Islet precursor cell (in vitro differentiated cells): ENCODE measurements around the gene CLCA2.

ENCODE experiments used
- DNase-seq: peaks from one replicate; pipeline ENCODE4 v3.0.0-alpha.2; 2018

The CLCA2 gene

DNA sequence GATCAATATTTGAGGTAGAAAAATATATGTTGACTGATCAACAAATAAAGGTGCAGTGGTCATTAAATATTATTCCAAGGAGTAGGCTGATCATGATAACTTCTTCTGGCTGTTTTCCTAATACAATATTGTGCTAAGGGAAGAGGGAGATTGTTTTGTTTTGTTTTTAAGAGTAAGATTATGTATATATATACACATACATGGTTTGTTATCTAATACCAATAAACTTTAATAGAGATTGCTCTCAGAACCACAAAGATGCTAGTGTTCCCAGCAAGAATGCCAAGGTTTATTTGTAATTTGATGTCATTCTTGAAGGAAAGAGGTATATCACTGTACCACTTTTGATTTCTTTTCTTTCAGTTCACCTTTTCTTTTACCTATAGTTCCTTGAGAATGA lies 10.1 kb downstream of the CLCA2 start:
- no peak for DNase-seq

DNA sequence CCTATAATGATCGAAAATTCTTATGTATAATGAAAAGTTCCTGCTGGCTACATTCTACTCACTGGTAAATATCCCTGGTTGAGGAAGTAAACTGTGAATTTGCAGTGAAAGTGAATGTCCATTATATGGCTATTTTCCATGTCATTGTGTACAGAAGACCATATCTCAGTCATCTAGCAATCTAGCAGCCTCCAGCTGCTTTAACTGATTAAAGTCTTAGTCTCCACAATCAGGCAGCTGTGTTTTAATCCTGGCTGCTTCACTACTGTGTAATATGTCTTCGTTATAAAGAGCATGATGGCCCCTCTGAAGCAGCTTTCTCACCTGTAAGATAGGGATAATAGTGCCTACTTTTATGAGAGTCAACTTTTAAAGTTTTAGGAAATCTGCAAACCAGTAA lies 11.4 kb downstream of the CLCA2 start:
- no peak for DNase-seq

DNA sequence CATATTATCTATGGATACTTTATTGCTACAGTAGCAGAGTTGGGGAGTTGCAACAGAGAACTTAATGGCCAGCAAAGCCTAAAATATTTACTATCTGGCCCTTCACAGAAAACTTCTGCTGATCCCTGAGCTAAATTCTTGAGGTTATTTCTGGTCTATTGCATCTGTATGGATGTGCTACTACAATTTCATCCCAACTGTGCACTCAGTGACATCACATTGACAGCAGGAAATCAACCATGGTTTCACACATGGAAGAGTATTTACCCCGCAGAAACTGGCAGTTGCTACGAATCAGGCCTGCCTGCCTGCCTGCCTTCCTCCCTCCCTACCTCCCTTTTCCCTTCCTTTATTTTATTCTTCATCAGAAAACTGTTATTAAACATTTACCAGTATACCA lies 12.1 kb downstream of the CLCA2 start:
- no peak for DNase-seq

DNA sequence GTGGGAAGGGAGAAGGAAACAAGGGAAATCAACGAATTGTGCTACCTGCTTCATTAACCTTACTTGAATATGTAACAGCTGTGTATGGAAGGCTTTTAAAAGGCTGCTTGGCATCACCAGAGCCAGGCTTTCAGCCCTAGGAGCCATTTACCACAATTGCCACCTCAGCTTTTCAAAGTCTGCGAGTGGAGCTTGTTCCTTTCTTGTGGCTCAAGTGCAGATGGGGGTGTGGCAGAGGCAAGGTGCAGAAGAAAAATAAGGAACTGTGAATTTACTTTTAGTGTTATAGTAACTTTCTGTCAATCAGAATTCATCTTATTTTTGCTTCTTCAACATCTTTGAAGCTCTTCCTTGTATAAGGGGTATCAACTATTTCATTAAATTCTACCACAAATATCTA lies 17.6 kb downstream of the CLCA2 start:
- no peak for DNase-seq

DNA sequence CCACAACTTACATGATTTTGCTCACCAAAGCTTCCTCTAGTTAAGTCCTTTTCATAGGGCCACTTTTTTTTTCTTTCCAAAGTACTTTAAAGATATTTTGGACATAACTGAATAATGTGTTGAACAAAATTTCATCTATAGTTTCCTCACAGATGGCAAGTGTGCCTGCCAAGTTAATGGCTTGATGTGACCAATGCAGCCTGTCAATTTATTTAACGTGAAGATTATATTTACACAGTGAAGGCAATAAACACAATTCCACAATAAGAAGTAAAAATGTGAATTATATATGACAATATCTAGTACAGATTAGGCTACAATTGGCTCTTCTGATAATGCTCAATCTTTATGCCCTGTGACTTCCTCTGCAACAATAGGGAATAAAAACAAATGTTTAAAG lies 18.0 kb downstream of the CLCA2 start:
- DNase-seq, result no peak

DNA sequence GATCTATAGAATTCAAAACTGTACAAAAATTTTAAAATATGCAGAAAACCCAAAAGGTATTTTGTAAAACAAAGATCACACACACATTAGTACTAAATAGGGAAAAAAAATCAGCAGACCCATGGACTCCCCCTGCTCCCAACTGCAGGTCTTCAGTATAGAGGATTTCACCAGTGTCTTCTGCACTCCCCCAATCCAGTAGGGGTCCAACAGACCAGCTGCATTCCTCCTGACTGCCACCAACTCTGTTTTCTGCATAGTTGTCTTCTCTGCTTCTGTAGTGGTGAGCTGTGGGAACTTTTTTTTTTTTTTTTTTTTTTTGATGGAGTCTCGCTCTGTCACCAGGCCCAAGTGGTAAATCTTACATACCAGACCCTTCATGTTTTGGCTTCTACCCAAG lies 21.9 kb downstream of the CLCA2 start:
- no peak for DNase-seq

DNA sequence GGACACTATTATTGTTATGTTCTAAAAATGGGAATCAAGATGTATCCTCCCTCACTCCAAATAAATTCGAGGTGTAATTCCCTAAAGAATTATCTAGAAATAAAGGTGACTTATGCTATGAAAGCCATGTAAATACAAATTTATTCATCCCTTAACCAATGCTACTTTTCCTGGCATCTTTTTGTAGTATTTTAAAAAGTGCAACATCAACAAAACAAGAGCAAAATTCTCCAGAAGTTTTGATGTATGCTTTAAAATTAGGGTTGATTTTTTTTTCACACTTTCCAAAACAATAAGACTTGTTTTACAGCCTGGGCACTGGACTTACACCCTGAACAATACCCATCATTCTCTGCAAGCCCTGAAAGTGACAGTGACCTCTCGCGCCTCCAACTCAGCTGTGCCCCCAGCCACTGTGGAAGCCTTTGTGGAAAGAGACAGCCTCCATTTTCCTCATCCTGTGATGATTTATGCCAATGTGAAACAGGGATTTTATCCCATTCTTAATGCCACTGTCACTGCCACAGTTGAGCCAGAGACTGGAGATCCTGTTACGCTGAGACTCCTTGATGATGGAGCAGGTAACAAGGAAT lies 23.3 kb downstream of the CLCA2 start:
- no peak for DNase-seq

DNA sequence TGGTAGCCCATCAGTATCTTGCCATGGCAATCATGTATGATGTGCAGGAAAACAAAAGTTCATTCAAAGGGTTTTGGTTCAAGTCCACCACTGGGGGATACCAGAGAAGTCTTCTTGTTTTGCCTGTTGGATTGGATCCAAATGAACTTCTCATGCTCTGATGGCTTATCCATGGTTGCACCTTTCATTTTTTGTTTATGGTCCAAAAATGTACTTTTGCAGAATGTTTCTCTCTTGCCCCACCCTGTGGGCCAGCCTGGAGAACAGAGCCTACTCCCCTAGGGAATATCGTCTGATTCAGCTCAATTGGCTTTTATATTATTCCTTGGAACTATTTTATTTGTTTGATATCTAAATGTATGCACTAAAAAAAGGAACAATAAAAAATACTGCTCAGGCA lies 24.7 kb downstream of the CLCA2 start:
- DNase-seq, result no peak

DNA sequence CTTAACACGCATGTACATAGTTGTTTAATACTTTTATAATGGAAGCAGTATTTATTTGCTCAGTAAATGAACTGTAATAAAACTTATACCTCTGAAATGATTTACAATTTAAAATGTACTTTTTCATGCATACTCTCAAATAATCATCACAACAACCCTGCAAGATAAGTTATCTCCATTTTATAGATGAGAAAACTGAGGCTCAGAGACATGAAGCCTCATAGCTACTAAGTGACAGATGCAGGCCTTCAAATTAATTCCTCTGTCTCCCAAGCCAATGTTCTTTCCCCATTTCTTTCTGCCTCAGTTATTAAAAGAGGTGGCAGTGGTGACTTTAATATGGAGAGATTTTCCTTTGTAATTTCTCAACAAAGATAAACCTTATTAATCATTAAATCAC lies 25.1 kb downstream of the CLCA2 start:
- no peak for DNase-seq

DNA sequence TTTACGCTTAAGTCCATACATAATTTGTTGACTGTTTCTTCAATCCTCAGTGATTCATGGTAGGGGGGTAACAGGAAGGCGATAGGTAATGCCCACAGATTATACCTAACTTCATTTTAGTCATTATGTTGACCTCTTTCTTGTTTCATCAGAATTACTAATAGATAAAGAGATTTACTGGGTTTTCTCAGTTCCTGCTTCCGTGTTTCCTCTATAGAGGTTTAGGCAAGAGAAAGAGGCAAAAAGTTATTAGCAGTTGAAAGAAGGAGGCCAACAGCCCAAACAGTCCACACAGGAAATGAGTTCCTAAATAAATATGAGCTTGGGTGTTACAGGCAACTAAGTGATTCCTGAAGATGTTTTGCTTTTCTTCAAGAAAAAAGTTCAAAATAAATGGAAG lies 26.9 kb downstream of the CLCA2 start:
- no peak for DNase-seq

DNA sequence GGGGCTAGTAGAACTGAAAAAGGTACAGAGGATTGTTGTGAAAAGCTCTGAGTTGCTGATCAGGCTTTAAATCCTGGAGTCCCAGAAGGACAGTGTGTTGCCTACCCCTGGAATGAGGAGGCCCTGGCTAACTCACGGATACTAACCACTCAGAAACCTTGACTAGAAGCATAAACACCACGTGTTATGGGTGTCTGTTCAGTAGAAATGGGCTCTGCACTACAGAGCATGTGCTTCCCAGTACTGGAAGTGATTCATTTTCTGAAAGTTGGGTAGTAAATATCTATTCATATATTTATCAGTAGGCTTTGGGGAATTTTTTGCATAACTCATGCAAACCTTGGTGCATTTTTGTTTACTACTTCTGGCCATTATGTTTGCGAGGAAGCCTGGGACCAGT lies 29.7 kb downstream of the CLCA2 start:
- no peak for DNase-seq

DNA sequence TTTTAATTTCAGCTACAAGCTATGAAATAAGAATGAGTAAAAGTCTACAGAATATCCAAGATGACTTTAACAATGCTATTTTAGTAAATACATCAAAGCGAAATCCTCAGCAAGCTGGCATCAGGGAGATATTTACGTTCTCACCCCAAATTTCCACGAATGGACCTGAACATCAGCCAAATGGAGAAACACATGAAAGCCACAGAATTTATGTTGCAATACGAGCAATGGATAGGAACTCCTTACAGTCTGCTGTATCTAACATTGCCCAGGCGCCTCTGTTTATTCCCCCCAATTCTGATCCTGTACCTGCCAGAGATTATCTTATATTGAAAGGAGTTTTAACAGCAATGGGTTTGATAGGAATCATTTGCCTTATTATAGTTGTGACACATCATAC lies 31.1 kb downstream of the CLCA2 start:
- DNase-seq, result no peak

DNA sequence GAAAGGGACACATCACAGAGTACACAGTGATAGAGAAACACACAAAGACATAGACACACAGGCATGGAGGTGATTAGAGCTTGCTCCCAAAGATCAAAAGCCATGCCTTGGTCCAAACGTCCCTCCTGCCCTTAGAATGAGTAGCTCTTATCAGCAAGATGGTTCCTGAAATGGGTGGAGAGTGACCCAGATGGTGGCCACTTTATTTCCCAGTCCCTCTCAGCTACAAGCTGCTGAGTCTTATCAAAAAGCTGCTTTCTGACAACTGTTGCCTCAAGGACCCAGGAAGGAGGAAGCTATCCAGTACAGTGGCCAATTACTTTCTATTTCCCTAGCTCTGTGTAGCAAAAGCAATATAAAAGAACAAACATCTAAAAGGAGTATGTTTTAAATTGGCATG lies 37.0 kb downstream of the CLCA2 start:
- DNase-seq, result no peak

DNA sequence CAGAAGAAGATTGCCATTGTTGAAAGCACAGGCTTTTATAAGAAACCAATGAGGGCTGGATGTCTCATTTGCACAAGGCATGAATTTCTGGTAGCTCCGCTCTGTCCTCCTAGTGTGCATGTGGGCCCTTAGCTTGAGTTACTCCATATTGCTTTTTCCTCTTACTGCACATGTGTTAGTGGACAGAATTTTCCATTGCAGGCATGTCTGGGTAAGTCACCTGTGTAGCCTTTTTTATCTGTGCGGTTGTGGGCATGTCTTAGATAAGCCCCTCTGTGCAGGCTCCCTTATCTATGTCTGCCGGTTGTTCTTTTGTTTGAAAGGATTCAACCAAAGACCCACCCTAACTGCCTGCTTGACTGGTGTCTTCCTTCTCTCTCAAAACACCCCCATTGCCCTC lies 37.5 kb downstream of the CLCA2 start:
- DNase-seq, result no peak

DNA sequence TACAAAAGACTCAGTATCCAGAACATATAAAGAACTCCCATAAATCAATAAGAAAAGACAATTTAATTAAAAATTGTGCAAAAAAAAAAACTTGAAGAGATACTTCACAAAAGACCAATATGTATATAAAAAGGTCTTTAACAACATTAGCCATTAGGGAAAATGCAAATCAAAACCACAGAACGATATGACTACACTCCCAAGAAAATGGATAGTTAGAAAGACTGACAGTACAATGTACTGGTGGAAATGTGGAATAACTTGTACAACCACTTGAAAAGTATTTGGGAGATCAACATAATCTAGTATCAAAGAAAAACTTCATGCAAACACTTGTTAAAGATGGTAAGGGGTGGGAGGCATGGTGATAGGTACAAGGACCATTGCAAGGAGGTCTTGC lies 40.8 kb downstream of the CLCA2 start:
- no peak for DNase-seq

DNA sequence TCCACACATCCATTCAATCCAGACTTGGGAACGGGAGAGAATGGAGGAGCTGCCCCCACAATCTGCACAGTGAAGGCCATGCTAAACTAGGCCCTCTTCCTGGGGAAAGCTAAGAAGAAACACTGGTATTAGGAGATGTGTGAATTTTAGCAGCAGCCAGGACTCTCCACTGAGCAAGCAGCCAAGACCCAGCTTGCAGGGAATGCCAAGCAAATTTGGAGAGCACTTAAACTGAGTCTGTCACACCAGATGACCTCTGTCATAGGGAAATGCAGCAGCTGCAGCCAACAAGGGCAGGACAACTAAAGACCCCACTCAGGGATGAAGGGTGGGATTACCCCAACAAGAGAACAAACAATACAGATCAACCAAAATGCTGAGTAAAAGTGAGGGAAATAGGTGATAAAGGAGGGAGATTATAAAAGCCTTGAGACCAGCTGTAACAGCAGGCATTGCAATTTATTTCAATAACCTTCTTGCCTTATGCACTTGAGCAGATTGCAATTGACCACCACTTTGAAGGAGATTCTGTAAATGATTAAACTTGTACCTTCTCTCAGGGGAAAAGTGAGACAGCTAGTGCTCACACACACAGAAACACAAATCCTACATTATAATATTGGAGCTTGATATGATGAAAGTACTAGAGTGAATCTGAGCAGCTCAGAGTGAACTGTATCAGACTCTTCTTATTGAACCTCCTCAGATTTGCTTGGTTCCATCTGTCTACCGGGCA lies 42.3 kb downstream of the CLCA2 start:
- DNase-seq, result no peak

DNA sequence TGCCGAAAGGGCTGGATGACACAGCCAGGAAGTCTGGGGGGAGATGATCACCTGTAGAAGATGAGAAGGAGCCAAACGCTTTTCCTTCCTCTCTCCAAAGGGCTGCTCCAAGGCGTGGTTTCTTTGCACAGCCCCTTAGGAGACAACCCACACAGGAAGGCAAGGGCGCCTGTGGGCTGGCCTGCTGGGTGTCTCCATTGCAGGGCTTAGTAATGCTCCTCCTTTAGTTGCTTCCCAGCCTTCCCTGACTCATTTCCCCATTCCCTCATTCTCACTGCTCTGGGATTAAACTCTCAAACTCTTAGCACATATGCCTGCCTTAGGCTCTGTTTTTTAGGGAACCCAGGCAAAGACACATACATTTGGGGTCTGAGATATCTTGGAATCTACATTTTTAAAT lies 43.0 kb downstream of the CLCA2 start:
- DNase-seq, result no peak

DNA sequence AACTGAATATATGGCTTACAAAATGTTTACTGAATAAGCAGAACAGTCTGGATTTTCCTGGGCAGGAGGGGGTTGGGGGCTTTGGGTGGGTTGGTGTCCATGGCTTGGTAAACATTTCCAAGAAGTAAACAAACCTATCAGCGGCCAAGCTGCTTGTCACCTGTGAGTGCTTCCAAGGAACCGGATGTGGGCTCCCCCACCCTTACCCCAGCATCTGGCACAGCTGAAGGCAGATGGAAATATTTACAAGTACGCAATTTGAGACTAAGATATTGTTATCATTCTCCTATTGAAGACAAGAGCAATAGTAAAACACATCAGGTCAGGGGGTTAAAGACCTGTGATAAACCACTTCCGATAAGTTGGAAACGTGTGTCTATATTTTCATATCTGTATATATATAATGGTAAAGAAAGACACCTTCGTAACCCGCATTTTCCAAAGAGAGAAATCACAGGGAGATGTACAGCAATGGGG lies 44.6 kb downstream of the CLCA2 start, which contains the start of gene CLCA1:
Gene CLCA1 (plus strand): TSS at position 427 of the 477 bp plus-strand sequence. CDS start 45 bp downstream, at position 472.
- no peak for DNase-seq

DNA sequence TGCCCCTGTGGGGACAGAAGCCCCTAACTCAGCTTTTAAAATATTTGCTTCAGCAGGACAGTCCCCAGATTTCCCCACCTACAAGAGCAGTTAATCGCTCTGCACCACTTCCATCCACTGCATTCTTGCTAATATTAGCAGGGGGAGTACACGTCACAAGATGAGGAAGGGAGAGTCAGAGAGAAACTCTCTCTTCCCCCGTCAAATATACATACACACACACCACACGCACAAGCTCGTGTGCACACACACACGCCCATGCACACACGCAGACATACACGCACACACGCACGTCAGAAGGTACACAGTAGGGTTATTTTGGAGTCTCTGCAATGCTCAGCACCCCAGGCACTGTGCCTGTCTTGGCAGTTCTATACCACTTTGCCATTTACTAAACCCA lies 46.9 kb downstream of the CLCA2 start:
- no peak for DNase-seq

DNA sequence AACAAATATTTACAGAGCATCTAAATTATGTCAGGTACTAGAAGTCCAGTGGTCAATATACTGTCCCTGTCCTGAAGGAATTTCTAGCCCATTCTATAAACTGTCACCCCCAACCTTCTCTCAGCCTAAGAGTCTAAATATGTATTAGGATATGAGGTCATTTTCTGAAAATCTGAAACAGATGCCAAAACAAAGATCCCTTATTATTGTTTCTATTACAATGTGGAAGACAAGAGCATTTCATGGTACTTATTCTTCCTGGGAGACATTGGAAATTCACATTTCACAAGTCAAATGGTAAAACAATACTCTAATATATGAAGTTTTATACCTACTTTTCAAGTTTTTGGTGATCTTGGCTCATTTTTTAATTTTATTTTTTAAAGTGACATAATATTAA lies 47.3 kb downstream of the CLCA2 start:
- DNase-seq, result no peak

DNA sequence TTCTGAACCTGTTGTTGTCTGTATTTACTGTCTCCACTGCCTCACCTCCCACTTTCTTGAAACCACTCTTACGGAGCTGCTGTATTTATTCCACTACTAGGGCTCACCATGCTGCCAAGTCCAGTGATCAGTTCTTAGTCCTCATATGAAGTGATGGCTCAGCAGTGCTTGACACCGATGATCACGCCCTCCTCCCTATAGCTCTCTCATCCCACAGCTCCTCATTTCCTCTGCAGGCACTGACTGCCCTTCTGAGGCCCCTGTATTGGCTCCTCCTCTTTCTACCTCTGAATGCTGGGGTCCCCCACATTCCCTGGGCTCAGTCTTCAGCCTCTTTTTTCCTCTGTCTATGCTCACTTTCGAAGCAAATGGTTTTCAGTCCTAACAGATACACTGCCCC lies 48.2 kb downstream of the CLCA2 start:
- no peak for DNase-seq

DNA sequence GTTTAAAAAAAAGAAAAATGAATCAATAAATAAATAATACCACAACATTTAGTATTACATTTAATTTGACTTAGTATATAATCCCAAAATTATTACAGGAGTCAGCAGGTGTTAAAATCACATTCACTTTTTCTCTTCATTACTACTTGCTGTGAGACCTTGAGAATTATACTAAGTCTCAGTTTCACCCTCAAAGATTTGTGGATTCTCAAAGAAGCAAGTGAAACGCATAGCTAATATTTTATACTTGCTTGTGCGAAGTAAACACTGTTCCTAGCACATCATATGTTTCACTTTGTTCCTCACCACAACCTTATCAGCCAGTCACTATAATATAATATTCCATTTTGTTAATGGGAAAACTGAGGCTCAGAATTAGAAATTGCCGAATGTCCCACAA lies 48.8 kb downstream of the CLCA2 start:
- DNase-seq, result no peak

DNA sequence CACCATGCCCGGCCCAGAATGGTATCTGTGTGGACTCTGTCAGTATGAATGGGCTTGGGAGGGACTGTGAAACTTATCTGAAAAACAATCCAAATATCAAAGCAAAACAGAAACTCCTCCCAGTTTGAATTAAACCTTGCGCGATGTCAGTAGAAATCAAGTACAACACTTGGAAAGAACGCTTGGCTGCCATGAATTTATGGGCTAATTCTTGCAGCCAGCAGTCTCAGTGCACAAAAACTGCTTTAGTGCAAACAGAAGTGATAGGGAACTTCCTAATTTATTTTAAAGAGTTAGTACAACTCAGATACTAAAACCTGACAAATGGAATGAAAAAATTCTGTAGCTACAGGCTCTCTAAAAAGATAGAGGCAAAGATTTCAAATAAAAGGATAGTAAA lies 53.3 kb downstream of the CLCA2 start:
- no peak for DNase-seq

DNA sequence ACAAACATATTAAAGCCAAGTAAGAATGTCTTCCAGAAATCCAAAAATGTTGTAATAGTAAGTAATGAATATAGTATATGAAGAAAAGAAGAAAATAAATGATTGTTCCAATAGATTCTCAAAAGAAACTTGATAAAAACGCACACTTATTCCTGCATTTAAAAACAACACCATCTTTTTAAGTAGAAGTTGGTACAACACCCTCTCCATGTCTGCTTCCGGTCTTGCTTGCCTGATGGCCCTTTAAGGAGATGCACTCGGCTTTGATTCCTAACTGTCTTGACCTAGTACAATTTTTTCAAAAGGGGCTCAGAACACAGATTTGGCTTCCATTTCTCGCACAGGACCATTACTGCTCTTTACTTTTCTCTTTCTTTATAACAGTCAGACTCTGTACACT lies 53.7 kb downstream of the CLCA2 start:
- DNase-seq, result no peak
